ENCODE measurements around the gene COPG1. TPM values are rescaled to one million over a fixed set of nuclear protein-coding genes. Genes with fewer than 3 reads are reported as not detected.

The COPG1 gene
- total and polyA plus RNA-seq, 2 donors (not counting 1 experiment from before 2014, with no cell fraction given) = 48.9 to 85.9 TPM

- ChIA-PET CTCF (interaction anchor here (0.8 to 11.3 kb wide), 5 partner anchors 10 to 265 kb away, joined by 3 to 98 read pairs (median 11); partner anchors contain the start of gene RAB43), POLR2A (interaction anchor here (0.5 to 0.8 kb wide), 2 partner anchors 53 to 213 kb away, joined by 4 read pairs; no protein-coding TSS in a partner anchor)
- H4K20me1 ChIP-seq (ENCODE audit: control insufficient read depth, insufficient read depth, low read length, poor library complexity, severe bottlenecking) = no peaks in the 10 kb centered on the region
- H3K4me1 ChIP-seq (ENCODE audit: control insufficient read depth in 2 of 2, insufficient read depth in 2 of 2, low read length in 2 of 2) = peaks cover 34 to 48% of the 10 kb centered on the region in 2 donors
- no peak overlapping the region for H2AFZ ChIP-seq (ENCODE audit: insufficient read depth, low read depth, low read length, poor library complexity, severe bottlenecking)
- no peak for DNase-seq
- no peak overlapping the region for H3K9ac ChIP-seq (ENCODE audit: low read length)
- 100% methylated on average over 4 of the region's 4 CpGs for WGBS (ENCODE audit: insufficient coverage)
- Mint-ChIP-seq H3K27ac (peak overlapping the region; percentile 80), H3K9me3 (ENCODE audit: insufficient read depth) (peaks cover 4% of the 10 kb centered on the region), H3K4me3 (no peak overlapping the region), H3K27me3 (no peaks in the 10 kb centered on the region), H3K4me1 (peaks cover 46% of the 10 kb centered on the region)
- H3K4me3 ChIP-seq (ENCODE audit: control extremely low read depth in 1 of 5, extremely low read depth in 1 of 5, insufficient read depth in 1 of 5, low read depth in 2 of 5, low read length in 4 of 5) = no peak overlapping the region
- H3K9me3 ChIP-seq (ENCODE audit: control extremely low read depth in 1 of 3, control insufficient read depth in 2 of 3, insufficient read depth in 1 of 3, low read length in 2 of 3) = peaks cover 0 to 4% (median 0%) of the 10 kb centered on the region in 3 donors
- ATAC-seq (ENCODE audit: low read depth) = no peak
- peak overlapping the region in 1 of 2 donors; percentile 37 for H3K27ac ChIP-seq (ENCODE audit: low read length in 2 of 2)
- H3K27me3 ChIP-seq (replicated peaks in 1 of 4; ENCODE audit: control extremely low read depth in 1 of 4, control insufficient read depth in 3 of 4, insufficient read depth in 4 of 4, low read length in 3 of 4) = no peaks in the 10 kb centered on the region
- H3K79me2 ChIP-seq (ENCODE audit: control insufficient read depth, insufficient read depth, low read length) = no peaks in the 10 kb centered on the region
- intact Hi-C loops (cut with micrococcal nuclease) = no loop called here
- no peak for TF ChIP-seq EZH2 (IDR thresholded peaks at IDR 0.05; ENCODE audit: borderline replicate concordance, insufficient read depth, low read depth, low read length, poor library complexity, severe bottlenecking)
- no peak for TF ChIP-seq CTCF (IDR thresholded peaks at IDR 0.05)
- peak overlapping the region; percentile 10 for H3K4me2 ChIP-seq (replicated peaks; ENCODE audit: low read depth, low read length, poor library complexity, severe bottlenecking)
- H3K36me3 ChIP-seq (replicated peaks in 1 of 2; ENCODE audit: control extremely low read depth in 1 of 2, control insufficient read depth in 1 of 2, extremely low read depth in 1 of 2, insufficient read depth in 2 of 2, low read length in 1 of 2) = no peaks in the 10 kb centered on the region
Observed at GRCh38 chr3:129235344-129235917, 14.0 kb upstream of the COPG1 start.
